Esophagus squamous epithelium (tissue), 4 donors: ENCODE results near the gene HDAC7.

Experiments used
- CTCF ChIP-seq, 6 experiments: fragments of 450-650 bp in 4 of 6; fragments of 200-600 bp in 2 of 6; sonication (generic) in 2 of 6; IDR thresholded peaks; one replicate each; pipeline ENCODE4 v1.5.1; 2016 to 2019; ENCODE audit warnings: antibody characterized with exemption in 6 of 6, mild to moderate bottlenecking in 4 of 6, moderate library complexity in 4 of 6
- POLR2A ChIP-seq, 4 donors: fragments of 450-650 bp; IDR thresholded peaks; one replicate each; pipeline ENCODE4 v1.6.1; 2017; ENCODE audit warnings: antibody characterized with exemption in 4 of 4, mild to moderate bottlenecking in 4 of 4, moderate library complexity in 3 of 4

- TF ChIP-seq CTCF (IDR thresholded peaks at IDR 0.05) (peak in 1 of 6 experiments; percentile 7), POLR2A (IDR thresholded peaks at IDR 0.05) (no peak)
Measured at GRCh38 chr12:47781479-47782371, 38.0 kb downstream of the HDAC7 start.
